Neural cell (in vitro differentiated cells): ENCODE data around the gene ENPP1.

Experiments
- CTCF ChIP-seq: fragments of 450-650 bp; IDR thresholded peaks from 2 replicates; pipeline ENCODE4 v1.5.1; 2014; ENCODE audit warnings: antibody characterized with exemption, mild to moderate bottlenecking, moderate library complexity; ENCODE audit not compliant: poor library complexity, severe bottlenecking
- EP300 ChIP-seq: fragments of 450-650 bp; conservative IDR thresholded peaks from 2 replicates; pipeline ENCODE4 v1.6.1; 2014; ENCODE audit warnings: antibody characterized with exemption, mild to moderate bottlenecking, moderate library complexity; ENCODE audit not compliant: poor library complexity, severe bottlenecking
- EZH2 ChIP-seq: fragments of 200-600, 300-800 bp; shearing (Covaris generic), sonication (generic); IDR thresholded peaks from 2 replicates; pipeline ENCODE4 v1.6.1; 2014; ENCODE audit warnings: antibody characterized with exemption, low read length, borderline replicate concordance, mild to moderate bottlenecking; ENCODE audit not compliant: insufficient read depth, poor library complexity, severe bottlenecking
- POLR2AphosphoS5 ChIP-seq: IDR thresholded peaks from 2 replicates; pipeline ENCODE4 v1.6.1; 2012
- RAD21 ChIP-seq: fragments of 450-650 bp; conservative IDR thresholded peaks from 2 replicates; pipeline ENCODE4 v1.6.1; 2014; ENCODE audit warnings: antibody characterized with exemption, mild to moderate bottlenecking, moderate library complexity
- SMC3 ChIP-seq: fragments of 450-650 bp; conservative IDR thresholded peaks from 2 replicates; pipeline ENCODE4 v1.6.1; 2014; ENCODE audit warnings: antibody characterized with exemption, mild to moderate bottlenecking, moderate library complexity; ENCODE audit not compliant: poor library complexity
- TAF1 ChIP-seq: IDR thresholded peaks from 2 replicates; pipeline ENCODE4 v1.6.1; 2012; ENCODE audit warnings: low read depth
- TF ChIP-seq, protein P1 (sequence below): IDR thresholded peaks from 2 replicates; pipeline ENCODE4 v1.6.1; 2012; ENCODE audit warnings: borderline replicate concordance

DNA sequence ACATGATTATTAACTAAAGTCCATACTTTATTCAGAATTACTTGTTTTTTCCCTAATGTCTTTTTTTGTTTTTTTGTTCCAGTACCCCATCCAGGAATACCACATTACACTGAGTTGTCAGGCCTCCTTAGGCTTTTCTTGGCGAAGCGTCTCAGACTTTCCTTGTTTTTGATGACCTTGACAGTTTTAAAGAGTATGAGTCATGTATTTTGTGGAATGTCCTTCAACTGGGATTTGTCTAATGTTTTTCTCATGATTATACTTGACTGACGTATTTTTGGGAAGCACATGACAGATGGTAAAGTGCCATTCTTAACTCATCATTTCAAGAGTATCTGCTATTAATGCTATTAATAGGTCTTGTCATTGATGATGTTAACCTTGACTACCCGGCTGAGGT is 23.6 kb downstream of the ENPP1 start:
- no peak for TF ChIP-seq CTCF
- TF ChIP-seq, protein P1, sequence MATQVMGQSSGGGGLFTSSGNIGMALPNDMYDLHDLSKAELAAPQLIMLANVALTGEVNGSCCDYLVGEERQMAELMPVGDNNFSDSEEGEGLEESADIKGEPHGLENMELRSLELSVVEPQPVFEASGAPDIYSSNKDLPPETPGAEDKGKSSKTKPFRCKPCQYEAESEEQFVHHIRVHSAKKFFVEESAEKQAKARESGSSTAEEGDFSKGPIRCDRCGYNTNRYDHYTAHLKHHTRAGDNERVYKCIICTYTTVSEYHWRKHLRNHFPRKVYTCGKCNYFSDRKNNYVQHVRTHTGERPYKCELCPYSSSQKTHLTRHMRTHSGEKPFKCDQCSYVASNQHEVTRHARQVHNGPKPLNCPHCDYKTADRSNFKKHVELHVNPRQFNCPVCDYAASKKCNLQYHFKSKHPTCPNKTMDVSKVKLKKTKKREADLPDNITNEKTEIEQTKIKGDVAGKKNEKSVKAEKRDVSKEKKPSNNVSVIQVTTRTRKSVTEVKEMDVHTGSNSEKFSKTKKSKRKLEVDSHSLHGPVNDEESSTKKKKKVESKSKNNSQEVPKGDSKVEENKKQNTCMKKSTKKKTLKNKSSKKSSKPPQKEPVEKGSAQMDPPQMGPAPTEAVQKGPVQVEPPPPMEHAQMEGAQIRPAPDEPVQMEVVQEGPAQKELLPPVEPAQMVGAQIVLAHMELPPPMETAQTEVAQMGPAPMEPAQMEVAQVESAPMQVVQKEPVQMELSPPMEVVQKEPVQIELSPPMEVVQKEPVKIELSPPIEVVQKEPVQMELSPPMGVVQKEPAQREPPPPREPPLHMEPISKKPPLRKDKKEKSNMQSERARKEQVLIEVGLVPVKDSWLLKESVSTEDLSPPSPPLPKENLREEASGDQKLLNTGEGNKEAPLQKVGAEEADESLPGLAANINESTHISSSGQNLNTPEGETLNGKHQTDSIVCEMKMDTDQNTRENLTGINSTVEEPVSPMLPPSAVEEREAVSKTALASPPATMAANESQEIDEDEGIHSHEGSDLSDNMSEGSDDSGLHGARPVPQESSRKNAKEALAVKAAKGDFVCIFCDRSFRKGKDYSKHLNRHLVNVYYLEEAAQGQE = no peak
- no peak for TF ChIP-seq POLR2AphosphoS5
- no peak for TF ChIP-seq SMC3
- TF ChIP-seq EZH2 = no peak
- no peak for TF ChIP-seq RAD21
- no peak for TF ChIP-seq EP300
- no peak for TF ChIP-seq TAF1
